ENCODE measurements around the gene SMIM44. TPM values are rescaled to one million over a fixed set of nuclear protein-coding genes. Genes with fewer than 3 reads are reported as not detected.

Gene SMIM44
- total RNA-seq, 1 experiment from 2014 or later: not detected

DNA sequence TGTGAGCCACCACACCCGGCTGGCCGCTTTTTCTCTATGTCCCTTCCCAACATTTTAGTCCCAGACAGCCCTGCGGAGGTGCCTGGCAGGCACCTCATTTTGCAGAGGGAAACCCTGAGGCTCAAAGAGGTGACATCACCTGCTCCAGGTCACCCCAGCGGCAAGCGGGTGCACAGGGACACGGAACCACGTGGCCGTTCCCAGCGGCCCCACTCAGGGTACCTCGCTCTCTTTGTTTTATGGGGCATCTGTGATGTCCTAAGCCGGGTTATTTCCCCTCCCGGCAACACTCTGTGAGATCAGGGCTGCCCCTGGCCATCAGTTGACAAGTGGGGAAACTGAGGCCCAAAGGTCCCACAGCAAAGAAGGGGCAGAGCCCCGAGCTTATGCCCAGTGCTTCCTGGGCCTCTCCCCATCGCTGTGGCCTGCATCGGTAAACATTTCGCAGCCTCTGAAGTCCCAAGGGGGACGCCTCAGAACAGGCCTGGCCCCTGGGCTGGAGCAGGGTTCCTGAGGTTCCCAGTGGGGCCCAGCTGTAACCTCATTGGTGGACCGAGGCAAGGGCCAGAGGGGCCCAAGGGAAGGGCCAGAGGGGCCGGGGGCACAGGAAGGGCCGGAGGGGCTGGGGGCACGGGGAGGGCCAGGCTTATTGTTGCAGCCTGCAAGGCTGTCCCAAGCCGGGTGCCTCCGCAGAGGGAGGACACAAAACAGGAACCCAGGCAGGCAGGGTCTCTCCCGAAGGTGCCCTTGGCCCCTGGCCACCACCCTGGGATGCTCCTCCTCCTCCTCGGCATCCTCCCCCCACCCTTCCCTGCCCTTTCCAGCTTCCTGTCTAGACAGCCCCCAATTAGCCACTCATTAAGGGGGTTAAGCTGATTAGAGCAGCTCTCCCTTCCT is 41.9 kb downstream of the SMIM44 start:
- no peak for DNase-seq (ENCODE audit: low read depth)

DNA sequence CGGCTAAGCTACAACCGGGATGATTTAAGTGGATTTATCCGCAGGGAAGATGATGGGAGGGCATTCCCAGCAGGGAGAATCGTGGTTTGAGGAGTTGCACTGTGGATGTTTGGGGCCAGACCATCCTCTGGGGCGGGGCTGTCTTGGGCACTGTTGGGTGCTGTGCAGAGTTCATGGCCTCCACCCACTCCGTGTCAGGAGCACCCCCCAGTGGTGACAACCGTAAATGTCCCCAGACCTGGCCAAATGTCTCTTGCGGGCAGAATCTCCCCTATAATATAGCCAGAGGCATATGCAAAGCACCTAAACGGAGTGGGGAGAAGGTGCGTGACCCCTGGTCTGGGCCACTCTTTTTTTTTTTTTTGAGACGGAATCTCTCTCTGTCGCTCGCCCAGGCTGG is 43.2 kb downstream of the SMIM44 start:
- DNase-seq (ENCODE audit: low read depth): no peak

DNA sequence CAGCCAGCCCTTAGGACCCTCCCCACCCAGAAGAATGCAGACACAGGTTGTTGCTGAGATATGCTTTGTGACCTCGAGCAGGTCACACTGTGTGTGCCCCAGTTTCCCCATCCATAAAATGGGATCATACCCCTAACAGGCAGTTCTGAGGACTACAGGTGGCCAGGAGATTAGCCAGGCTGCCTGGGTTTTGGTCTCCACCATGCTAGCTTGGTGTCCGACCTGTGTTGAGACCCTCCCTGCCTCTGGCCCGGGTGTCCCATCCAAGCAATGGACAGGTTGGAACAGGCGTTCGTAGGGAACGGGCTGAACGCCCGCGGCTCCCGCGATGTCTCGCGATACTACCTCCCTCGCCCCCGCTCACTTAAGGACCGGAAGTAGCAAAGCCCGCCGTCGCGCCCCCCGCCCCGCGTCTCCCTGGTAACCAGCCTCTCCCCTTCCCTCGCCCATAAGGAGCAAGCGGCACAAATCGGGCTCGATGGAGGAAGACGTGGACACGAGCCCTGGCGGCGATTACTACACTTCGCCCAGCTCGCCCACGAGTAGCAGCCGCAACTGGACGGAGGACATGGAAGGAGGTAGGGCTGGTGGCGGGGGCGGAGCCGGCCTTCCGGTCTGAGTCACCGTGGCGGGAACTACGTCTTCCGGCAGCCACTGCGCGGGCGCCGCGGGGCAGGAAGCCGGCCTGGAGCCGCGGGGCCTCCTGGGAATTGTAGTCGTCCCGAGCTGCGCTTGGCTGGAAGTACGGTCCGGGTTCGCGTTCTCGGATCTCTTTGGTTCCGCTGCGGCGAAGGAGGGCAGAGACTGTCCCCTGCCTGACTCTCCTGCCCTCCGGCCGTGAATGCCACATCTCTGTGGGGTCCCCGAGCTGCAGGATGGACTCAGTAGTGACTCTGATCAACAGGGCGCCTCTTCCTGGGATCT is 48.3 kb downstream of the SMIM44 start:
- DNase-seq (ENCODE audit: low read depth): peak; percentile 94

DNA sequence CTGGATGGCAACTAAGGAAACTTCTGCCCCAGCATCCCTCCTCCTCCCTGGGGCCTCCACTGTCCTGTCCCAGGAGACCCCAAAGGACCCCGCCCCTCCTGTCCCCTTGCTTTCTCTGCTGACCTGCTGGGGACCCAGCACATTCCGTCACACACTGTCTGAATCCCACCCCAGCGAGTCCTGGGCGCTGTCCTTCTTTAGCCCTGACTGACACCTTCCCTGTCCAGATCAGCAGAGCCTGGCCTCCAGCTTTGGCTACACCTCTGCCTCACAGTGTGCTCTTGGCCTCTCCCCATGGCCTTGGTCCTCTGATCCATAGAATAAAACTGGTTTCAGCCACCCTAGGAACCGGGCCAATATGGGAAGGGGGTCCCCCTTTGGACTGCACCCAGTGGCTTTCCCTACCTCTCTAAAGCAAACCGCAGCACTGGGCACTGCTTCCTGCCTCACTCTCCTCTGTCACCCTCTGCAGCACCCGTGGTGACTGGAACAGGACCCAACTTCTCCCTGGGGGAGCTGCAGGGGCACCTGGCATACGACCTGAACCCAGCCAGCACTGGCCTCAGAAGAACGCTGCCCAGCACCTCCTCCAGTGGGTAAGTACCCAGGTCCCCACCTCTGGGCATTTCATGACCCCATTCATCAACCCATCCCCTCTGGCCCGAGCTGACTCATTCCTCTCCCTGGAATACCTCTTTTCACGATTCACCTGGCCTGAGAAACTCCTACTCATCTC is 49.3 kb downstream of the SMIM44 start:
- DNase-seq (ENCODE audit: low read depth): no peak

DNA sequence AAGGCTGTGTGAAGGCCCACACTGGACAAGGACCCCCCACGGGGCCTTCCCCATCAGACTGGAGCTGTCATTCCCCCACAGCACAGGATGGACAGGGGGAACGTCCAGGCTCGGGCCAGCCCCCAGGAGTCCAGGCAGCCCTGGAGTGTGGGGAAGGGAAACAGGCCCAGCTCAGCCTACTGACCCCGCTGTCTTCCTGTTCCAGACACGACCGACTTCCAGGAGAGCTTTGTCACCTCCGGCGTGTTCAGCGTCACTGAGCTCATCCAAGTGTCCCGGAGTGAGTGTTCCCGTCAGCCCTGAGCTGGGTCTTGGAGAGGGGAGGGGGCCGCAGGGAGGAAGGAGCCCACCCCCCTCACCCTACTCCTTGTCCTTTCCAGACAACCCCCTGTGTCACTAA is 49.9 kb downstream of the SMIM44 start:
- no peak for DNase-seq (ENCODE audit: low read depth)

Other genes with a start within 250 kb of the SMIM44 start
- 20.9 and 21.2 TPM in 2 replicates for gene NFIC, start 116.9 kb downstream of the SMIM44 start, total RNA-seq (2014; rRNA removed; shearing (Covaris generic))
- gene SMIM24, start 2.9 kb downstream of the SMIM44 start, total RNA-seq (2014; rRNA removed; shearing (Covaris generic)): not detected in 2 replicates
- gene DOHH, start 17.2 kb upstream of the SMIM44 start, total RNA-seq (2014; rRNA removed; shearing (Covaris generic)): 7.1 and 9.1 TPM in 2 replicates
- 37.2 and 48.2 TPM in 2 replicates for gene FZR1, start 22.9 kb upstream of the SMIM44 start, total RNA-seq (2014; rRNA removed; shearing (Covaris generic))
- not detected in 2 replicates for gene TEKTIP1, start 55.7 kb upstream of the SMIM44 start, total RNA-seq (2014; rRNA removed; shearing (Covaris generic))
- 205 and 240 TPM in 2 replicates for gene MFSD12, start 74.1 kb upstream of the SMIM44 start, total RNA-seq (2014; rRNA removed; shearing (Covaris generic))
- 135 and 192 TPM in 2 replicates for gene HMG20B, start 89.5 kb upstream of the SMIM44 start, total RNA-seq (2014; rRNA removed; shearing (Covaris generic))
- gene GIPC3, start 102.0 kb upstream of the SMIM44 start, total RNA-seq (2014; rRNA removed; shearing (Covaris generic)): 0.49 and 0.96 TPM in 2 replicates
- 4.3 and 4.4 TPM in 2 replicates for gene TBXA2R, start 123.4 kb upstream of the SMIM44 start, total RNA-seq (2014; rRNA removed; shearing (Covaris generic))
- gene CACTIN, start 143.3 kb upstream of the SMIM44 start, total RNA-seq (2014; rRNA removed; shearing (Covaris generic)): 16.5 and 21.6 TPM in 2 replicates
- gene PIP5K1C, start 217.0 kb upstream of the SMIM44 start, total RNA-seq (2014; rRNA removed; shearing (Covaris generic)): 13.1 and 13.9 TPM in 2 replicates
- gene TJP3, start 224.9 kb upstream of the SMIM44 start, total RNA-seq (2014; rRNA removed; shearing (Covaris generic)): not detected in 2 replicates

Data from RPMI7951 (cell line).